H9 (cell line): Measurements from ENCODE around the gene HECTD2. TPM values are rescaled to one million over a fixed set of nuclear protein-coding genes. Genes with fewer than 3 reads are reported as not detected.

ENCODE experiments used
- DNase-seq: peaks from one replicate; pipeline ENCODE4 v3.0.0-alpha.2; 2017
- H2AFZ ChIP-seq: one replicate; pipeline ENCODE4 v1.6.1; 2013; ENCODE audit warnings: mild to moderate bottlenecking, low read length, control low read depth, moderate library complexity
- H2AK5ac ChIP-seq: 2 replicates; pipeline ENCODE4 v1.6.1; 2013; ENCODE audit warnings: low read length, control low read depth, mixed read lengths; ENCODE audit not compliant: insufficient read length
- H2BK120ac ChIP-seq: one replicate; pipeline ENCODE4 v1.6.1; 2013; ENCODE audit warnings: low read depth, mild to moderate bottlenecking, low read length, control low read depth, inconsistent platforms; ENCODE audit not compliant: poor library complexity, severe bottlenecking
- H2BK12ac ChIP-seq: 2 replicates; pipeline ENCODE4 v1.6.1; 2013; ENCODE audit warnings: low read length, control low read depth, mixed read lengths, low read depth; ENCODE audit not compliant: insufficient read length
- H2BK15ac ChIP-seq: 2 replicates; pipeline ENCODE4 v1.6.1; 2013; ENCODE audit warnings: low read depth, low read length, control low read depth
- H2BK20ac ChIP-seq: one replicate; pipeline ENCODE4 v1.6.1; 2013; ENCODE audit warnings: low read depth, mild to moderate bottlenecking, low read length, control low read depth, inconsistent platforms; ENCODE audit not compliant: poor library complexity, severe bottlenecking
- H2BK5ac ChIP-seq: 2 replicates; pipeline ENCODE4 v1.6.1; 2013; ENCODE audit warnings: low read length, control low read depth, mixed read lengths; ENCODE audit not compliant: insufficient read length
- H3K14ac ChIP-seq: 2 replicates; pipeline ENCODE4 v1.6.1; 2013; ENCODE audit warnings: low read length, control low read depth; ENCODE audit not compliant: insufficient read depth
- H3K18ac ChIP-seq: 2 replicates; pipeline ENCODE4 v1.6.1; 2013; ENCODE audit warnings: low read depth, mild to moderate bottlenecking, mixed read lengths, low read length, control low read depth; ENCODE audit not compliant: insufficient read length
- H3K23ac ChIP-seq: 2 replicates; pipeline ENCODE4 v1.6.1; 2013; ENCODE audit warnings: low read length, control low read depth, mixed read lengths, low read depth; ENCODE audit not compliant: insufficient read length
- H3K23me2 ChIP-seq: 2 replicates; pipeline ENCODE4 v1.6.1; 2013; ENCODE audit warnings: low read depth, mild to moderate bottlenecking, mixed read lengths, low read length, control low read depth; ENCODE audit not compliant: insufficient read length, poor library complexity, severe bottlenecking
- H3K27ac ChIP-seq: 2 replicates; pipeline ENCODE4 v1.5.1; 2013; ENCODE audit warnings: low read length, control low read depth, mixed read lengths, low read depth; ENCODE audit not compliant: insufficient read length
- H3K27me3 ChIP-seq: 2 replicates; pipeline ENCODE4 v1.6.1; 2013; ENCODE audit warnings: low read length, control low read depth, inconsistent platforms; ENCODE audit not compliant: insufficient read depth
- H3K4ac ChIP-seq: 2 replicates; pipeline ENCODE4 v1.6.1; 2013; ENCODE audit warnings: low read depth, mild to moderate bottlenecking, control low read depth, inconsistent platforms, low read length, moderate library complexity
- H3K4me1 ChIP-seq: 2 replicates; pipeline ENCODE4 v1.6.1; 2013; ENCODE audit warnings: low read length, control low read depth, inconsistent platforms; ENCODE audit not compliant: insufficient read depth
- H3K4me2 ChIP-seq: 2 replicates; pipeline ENCODE4 v1.6.1; 2013; ENCODE audit warnings: low read length, control low read depth, mixed read lengths; ENCODE audit not compliant: insufficient read length, insufficient read depth
- H3K56ac ChIP-seq: 2 replicates; pipeline ENCODE4 v1.6.1; 2013; ENCODE audit warnings: low read depth, mild to moderate bottlenecking, mixed read lengths, low read length, control low read depth; ENCODE audit not compliant: insufficient read length
- H3K79me1 ChIP-seq: 2 replicates; pipeline ENCODE4 v1.6.1; 2013; ENCODE audit warnings: low read depth, mild to moderate bottlenecking, moderate library complexity, low read length, control low read depth, inconsistent platforms; ENCODE audit not compliant: insufficient read depth, poor library complexity, severe bottlenecking
- H3K79me2 ChIP-seq: 2 replicates; pipeline ENCODE4 v1.6.1; 2013; ENCODE audit warnings: low read length, control low read depth, inconsistent platforms; ENCODE audit not compliant: insufficient read depth
- H3K9ac ChIP-seq: 2 replicates; pipeline ENCODE4 v1.6.1; 2013; ENCODE audit warnings: low read length, control low read depth, mixed read lengths; ENCODE audit not compliant: insufficient read length; ENCODE audit errors: extremely low read depth
- H3K9me3 ChIP-seq: one replicate; pipeline ENCODE4 v1.6.1; 2013; ENCODE audit warnings: low read depth, low read length, inconsistent platforms; ENCODE audit not compliant: control insufficient read depth
- H3T11ph ChIP-seq: one replicate; pipeline ENCODE4 v1.6.1; 2013; ENCODE audit warnings: mild to moderate bottlenecking, low read length, control low read depth, inconsistent platforms
- H4K20me1 ChIP-seq: one replicate; pipeline ENCODE4 v1.6.1; 2013; ENCODE audit not compliant: control insufficient read depth, insufficient read length, insufficient read depth
- H4K5ac ChIP-seq: 2 replicates; pipeline ENCODE4 v1.6.1; 2013; ENCODE audit warnings: low read depth, mild to moderate bottlenecking, mixed read lengths, low read length, control low read depth; ENCODE audit not compliant: insufficient read length
- H4K8ac ChIP-seq: replicated peaks from 2 replicates; pipeline ENCODE4 v1.6.1; 2013; ENCODE audit warnings: low read length, control low read depth, mixed read lengths, low read depth; ENCODE audit not compliant: insufficient read length
- H4K91ac ChIP-seq: 2 replicates; pipeline ENCODE4 v1.6.1; 2013; ENCODE audit warnings: low read depth, mild to moderate bottlenecking, moderate library complexity, mixed read lengths, low read length, control low read depth; ENCODE audit not compliant: insufficient read length
- H3K27ac Mint-ChIP-seq, 3 experiments: 2 replicates in 2 of 3; 3 replicates in 1 of 3; pipeline ENCODE4 v1.8.0; 2020 to 2021; ENCODE audit warnings: mixed read lengths in 3 of 3, mild to moderate bottlenecking in 1 of 3, moderate library complexity in 1 of 3
- H3K27me3 Mint-ChIP-seq: 2 replicates; pipeline ENCODE4 v1.8.0; 2021; ENCODE audit warnings: low read depth, mild to moderate bottlenecking, moderate library complexity, mixed read lengths
- H3K36me3 Mint-ChIP-seq, 3 experiments: 2 replicates in 2 of 3; 3 replicates in 1 of 3; pipeline ENCODE4 v1.8.0; 2020 to 2021; ENCODE audit warnings: low read depth in 3 of 3, mixed read lengths in 3 of 3; ENCODE audit not compliant: insufficient read depth in 1 of 3
- H3K4me1 Mint-ChIP-seq, 2 experiments: 2 replicates each; pipeline ENCODE4 v1.8.0; 2020; ENCODE audit warnings: mixed read lengths in 2 of 2
- H3K4me3 Mint-ChIP-seq, 2 experiments: 2 replicates in 1 of 2; 3 replicates in 1 of 2; pipeline ENCODE4 v1.8.0; 2020 to 2021; ENCODE audit warnings: mild to moderate bottlenecking in 2 of 2, mixed read lengths in 2 of 2, moderate library complexity in 1 of 2
- H3K9me3 Mint-ChIP-seq, 2 experiments: 2 replicates in 1 of 2; 3 replicates in 1 of 2; pipeline ENCODE4 v1.8.0; 2020; ENCODE audit warnings: mild to moderate bottlenecking in 2 of 2, mixed read lengths in 2 of 2, moderate library complexity in 1 of 2
- WGBS: extraction: QIAGEN DNeasy Blood & Tissue Kit; methylation state at CpG from one replicate; pipeline ENCODE4 v1.1.7; 2013; ENCODE audit warnings: missing lambda C conversion rate, low lambda C conversion rate, mixed read lengths; ENCODE audit not compliant: insufficient read length; ENCODE audit errors: extremely low coverage; 5-methylcytosine and 5-hydroxymethylcytosine counted together
- total RNA-seq: library from RNA; stranded (reverse); gene quantifications from 2 replicates; pipeline ENCODE4 v1.2.1, GENCODE V29; 2021
- TF ChIP-seq, protein P1 (sequence below): fragments of 200-600 bp; sonication (generic); conservative IDR thresholded peaks from 3 replicates; pipeline ENCODE4 v1.8.0; 2021; ENCODE audit warnings: antibody characterized with exemption, mild to moderate bottlenecking

The HECTD2 gene
- total RNA-seq, 1 experiment from 2014 or later: 13.4 TPM

DNA sequence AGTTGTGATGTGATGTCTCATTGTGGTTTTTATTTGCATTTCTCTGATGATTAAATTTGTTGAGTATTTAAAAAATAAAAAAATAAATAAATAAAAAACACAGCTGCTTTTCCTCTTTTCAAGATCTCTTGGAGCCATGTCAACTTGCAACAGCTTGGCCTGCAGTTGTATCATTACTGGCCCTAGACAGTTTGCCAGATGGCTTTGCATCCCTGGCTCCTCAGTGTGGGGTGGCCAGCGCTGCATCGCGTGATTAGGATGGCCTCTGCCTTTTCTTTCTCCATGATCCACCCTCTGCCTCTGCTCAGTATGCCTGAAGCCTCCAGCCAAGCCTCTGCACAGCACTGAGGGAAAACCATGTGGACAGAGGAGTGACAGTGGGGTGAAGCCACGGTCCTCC, 126.0 kb downstream of the HECTD2 start:
- Histone ChIP-seq H3K27ac (no peak overlapping the region), H2BK20ac (no peak overlapping the region), H3K4me1 (no peaks in the 10 kb centered on the region), H3K18ac (no peak overlapping the region), H3K79me2 (no peaks in the 10 kb centered on the region), H3K9me3 (peaks cover 7% of the 10 kb centered on the region), H3K27me3 (no peaks in the 10 kb centered on the region), H3K4me2 (no peak overlapping the region), H3K4ac (no peak overlapping the region), H3K79me1 (no peaks in the 10 kb centered on the region), H3K23ac (no peak overlapping the region), H4K5ac (no peak overlapping the region), H3K9ac (no peak overlapping the region), H3T11ph (no peak overlapping the region), H4K8ac (no peak overlapping the region), H2AFZ (no peak overlapping the region), H2BK15ac (no peak overlapping the region), H3K56ac (no peak overlapping the region), H3K23me2 (no peaks in the 10 kb centered on the region), H2BK120ac (no peak overlapping the region), H2AK5ac (no peak overlapping the region), H4K20me1 (no peaks in the 10 kb centered on the region), H4K91ac (no peak overlapping the region), H2BK12ac (no peak overlapping the region), H2BK5ac (no peak overlapping the region), H3K14ac (no peak overlapping the region)
- no peaks in the 10 kb centered on the region for H3K4me1 Mint-ChIP-seq
- H3K36me3 Mint-ChIP-seq: peaks cover 2 to 8% (median 4%) of the 10 kb centered on the region in 3 experiments; a peak in 5 of 7 replicates
- peaks cover 9 to 18% of the 10 kb centered on the region in 2 experiments; a peak in 4 of 5 replicates for H3K9me3 Mint-ChIP-seq
- H3K27ac Mint-ChIP-seq: no peak overlapping the region
- DNase-seq: no peak
- peaks cover 3% of the 10 kb centered on the region for H3K27me3 Mint-ChIP-seq
- WGBS: no CpG with 5 or more reads among the region's 4 CpGs
- TF ChIP-seq, protein P1, sequence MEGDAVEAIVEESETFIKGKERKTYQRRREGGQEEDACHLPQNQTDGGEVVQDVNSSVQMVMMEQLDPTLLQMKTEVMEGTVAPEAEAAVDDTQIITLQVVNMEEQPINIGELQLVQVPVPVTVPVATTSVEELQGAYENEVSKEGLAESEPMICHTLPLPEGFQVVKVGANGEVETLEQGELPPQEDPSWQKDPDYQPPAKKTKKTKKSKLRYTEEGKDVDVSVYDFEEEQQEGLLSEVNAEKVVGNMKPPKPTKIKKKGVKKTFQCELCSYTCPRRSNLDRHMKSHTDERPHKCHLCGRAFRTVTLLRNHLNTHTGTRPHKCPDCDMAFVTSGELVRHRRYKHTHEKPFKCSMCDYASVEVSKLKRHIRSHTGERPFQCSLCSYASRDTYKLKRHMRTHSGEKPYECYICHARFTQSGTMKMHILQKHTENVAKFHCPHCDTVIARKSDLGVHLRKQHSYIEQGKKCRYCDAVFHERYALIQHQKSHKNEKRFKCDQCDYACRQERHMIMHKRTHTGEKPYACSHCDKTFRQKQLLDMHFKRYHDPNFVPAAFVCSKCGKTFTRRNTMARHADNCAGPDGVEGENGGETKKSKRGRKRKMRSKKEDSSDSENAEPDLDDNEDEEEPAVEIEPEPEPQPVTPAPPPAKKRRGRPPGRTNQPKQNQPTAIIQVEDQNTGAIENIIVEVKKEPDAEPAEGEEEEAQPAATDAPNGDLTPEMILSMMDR: no peak
- no peak overlapping the region for H3K4me3 Mint-ChIP-seq
